MCF 10A (cell line): Measurements from ENCODE around the gene CXCL6. TPM values are rescaled to one million over a fixed set of nuclear protein-coding genes. Genes with fewer than 3 reads are reported as not detected.

ENCODE experiments used
- BruUV-seq: library from RNA; stranded (reverse); fragments of 400-500 nt; replicated peaks from 2 replicates; lab custom pipeline; 2021; lab: Mats Ljungman, UMichigan
- CTCF ChIA-PET: fragments of 300-600 bp; sonication (Branson Sonifier 250); formaldehyde crosslinking; extraction: SDS; loops from one replicate; lab custom pipeline; 2021; ENCODE audit warnings: antibody characterized with exemption, inconsistent platforms; lab: Yijun Ruan, JAX
- POLR2A ChIA-PET: fragments of 300-600, 350-650 bp; sonication (Branson Sonifier 250); formaldehyde crosslinking; extraction: SDS; loops from one replicate; lab custom pipeline; 2020; ENCODE audit warnings: antibody characterized with exemption, inconsistent platforms; lab: Yijun Ruan, JAX
- DNase-seq: peaks from one replicate; pipeline ENCODE4 v3.0.0-alpha.2; 2018; ENCODE audit not compliant: unreplicated experiment
- H3K27ac Mint-ChIP-seq: one replicate; pipeline ENCODE4 v1.8.0; 2022; ENCODE audit warnings: mild to moderate bottlenecking, low read depth, mixed read lengths; ENCODE audit not compliant: unreplicated experiment
- H3K27me3 Mint-ChIP-seq: one replicate; pipeline ENCODE4 v1.8.0; 2022; ENCODE audit warnings: mixed read lengths; ENCODE audit not compliant: insufficient read depth, unreplicated experiment
- H3K36me3 Mint-ChIP-seq: one replicate; pipeline ENCODE4 v1.8.0; 2022; ENCODE audit warnings: mild to moderate bottlenecking, moderate library complexity, mixed read lengths; ENCODE audit not compliant: insufficient read depth, unreplicated experiment
- H3K4me1 Mint-ChIP-seq: one replicate; pipeline ENCODE4 v1.8.0; 2022; ENCODE audit warnings: mixed read lengths; ENCODE audit not compliant: insufficient read depth, unreplicated experiment
- H3K4me3 Mint-ChIP-seq: one replicate; pipeline ENCODE4 v1.8.0; 2022; ENCODE audit warnings: mild to moderate bottlenecking, moderate library complexity, mixed read lengths; ENCODE audit not compliant: unreplicated experiment
- H3K9me3 Mint-ChIP-seq: one replicate; pipeline ENCODE4 v1.8.0; 2022; ENCODE audit warnings: mixed read lengths; ENCODE audit not compliant: unreplicated experiment
- CTCF ChIP-seq: fragments of 200-600 bp; IDR thresholded peaks from one replicate; pipeline ENCODE4 v1.8.0; 2022; ENCODE audit warnings: antibody characterized with exemption, mild to moderate bottlenecking; ENCODE audit not compliant: unreplicated experiment
- intact Hi-C: fragments of 100-400 bp; cut with micrococcal nuclease; formaldehyde crosslinking; loops from 2 replicates; pipeline ENCODE4 v1.14.1; 2022
- total RNA-seq: library from RNA; stranded (reverse); gene quantifications from 2 replicates; pipeline ENCODE4 v1.2.3, GENCODE V29; 2022

The CXCL6 gene
- total RNA-seq, 1 experiment from 2014 or later, result not detected

GRCh38 chr4:73868206-73869129 lies 32.0 kb downstream of the CXCL6 start:
- Mint-ChIP-seq H3K4me3 (peak overlapping the region; percentile 95), H3K4me1 (peaks cover 37% of the 10 kb centered on the region), H3K36me3 (peaks cover 41% of the 10 kb centered on the region), H3K9me3 (no peaks in the 10 kb centered on the region), H3K27ac (peak overlapping the region; percentile 92), H3K27me3 (no peaks in the 10 kb centered on the region)
- ChIA-PET POLR2A (interaction anchor here (0.6 to 6.7 kb wide), 34 partner anchors 8 to 285 kb away, joined by 3 to 61 read pairs (median 4); partner anchors contain the start of genes CXCL2 and CXCL3), CTCF (interaction anchor here (0.6 to 7.9 kb wide), 31 partner anchors 9 to 317 kb away, joined by 3 to 183 read pairs (median 5); partner anchors contain the start of genes CXCL2 and CXCL3)
- intact Hi-C loops, result loop anchor here (1.0 to 5.0 kb wide), 8 partner anchors 49 to 444 kb away; no protein-coding TSS in a partner anchor
- TSS peak; percentile 79 for BruUV-seq
- peak; percentile 71 for DNase-seq
- TF ChIP-seq CTCF, result no peak

- no peaks in the 10 kb centered on the region for H3K27me3 Mint-ChIP-seq
- H3K27ac Mint-ChIP-seq, result peak within 1 kb of the TSS; percentile 92
- peak; percentile 74 for DNase-seq
- H3K4me1 Mint-ChIP-seq, result peaks cover 37% of the 10 kb centered on the region
- CTCF ChIA-PET, result interaction anchor here (0.6 to 7.9 kb wide), 24 partner anchors 13 to 269 kb away, joined by 3 to 183 read pairs (median 4); partner anchors contain the start of genes CXCL2 and CXCL3
- POLR2A ChIA-PET, result interaction anchor here (0.7 to 6.2 kb wide), 25 partner anchors 10 to 264 kb away, joined by 3 to 61 read pairs (median 4); partner anchors contain the start of genes CXCL2 and CXCL3
- no peak for TF ChIP-seq CTCF
- BruUV-seq, result no TSS peak
- no peaks in the 10 kb centered on the region for H3K9me3 Mint-ChIP-seq
- intact Hi-C loops, result loop anchor here (1.0 to 5.0 kb wide), 4 partner anchors 167 to 443 kb away; no protein-coding TSS in a partner anchor
- H3K4me3 Mint-ChIP-seq, result peak within 1 kb of the TSS; percentile 95
- peaks cover 45% of the 10 kb centered on the region for H3K36me3 Mint-ChIP-seq
Observed at GRCh38 chr4:73869130-73870055, 32.9 kb downstream of the CXCL6 start, which contains the start of gene CXCL1. CXCL1 (plus strand) TSS chr4:73869393; CDS start chr4:73869471, 78 bp downstream.

GRCh38 chr4:73870260-73870659 lies 33.8 kb downstream of the CXCL6 start:
- Mint-ChIP-seq H3K27ac (peak overlapping the region; percentile 92), H3K9me3 (no peaks in the 10 kb centered on the region), H3K4me3 (peak overlapping the region; percentile 95), H3K4me1 (peaks cover 32% of the 10 kb centered on the region), H3K36me3 (peaks cover 45% of the 10 kb centered on the region), H3K27me3 (no peaks in the 10 kb centered on the region)
- intact Hi-C loops, result no loop called here
- no TSS peak for BruUV-seq
- DNase-seq, result peak; percentile 83
- ChIA-PET CTCF (interaction anchor here (0.6 to 3.1 kb wide), 4 partner anchors 46 to 228 kb away, joined by 3 to 23 read pairs (median 4); partner anchors contain the start of gene CXCL2), POLR2A (interaction anchor here (0.7 to 6.2 kb wide), 6 partner anchors 14 to 264 kb away, joined by 3 to 32 read pairs (median 4); partner anchors contain the start of gene CXCL2)
- no peak for TF ChIP-seq CTCF
